ENCODE data around the gene VAMP5.

DNA sequence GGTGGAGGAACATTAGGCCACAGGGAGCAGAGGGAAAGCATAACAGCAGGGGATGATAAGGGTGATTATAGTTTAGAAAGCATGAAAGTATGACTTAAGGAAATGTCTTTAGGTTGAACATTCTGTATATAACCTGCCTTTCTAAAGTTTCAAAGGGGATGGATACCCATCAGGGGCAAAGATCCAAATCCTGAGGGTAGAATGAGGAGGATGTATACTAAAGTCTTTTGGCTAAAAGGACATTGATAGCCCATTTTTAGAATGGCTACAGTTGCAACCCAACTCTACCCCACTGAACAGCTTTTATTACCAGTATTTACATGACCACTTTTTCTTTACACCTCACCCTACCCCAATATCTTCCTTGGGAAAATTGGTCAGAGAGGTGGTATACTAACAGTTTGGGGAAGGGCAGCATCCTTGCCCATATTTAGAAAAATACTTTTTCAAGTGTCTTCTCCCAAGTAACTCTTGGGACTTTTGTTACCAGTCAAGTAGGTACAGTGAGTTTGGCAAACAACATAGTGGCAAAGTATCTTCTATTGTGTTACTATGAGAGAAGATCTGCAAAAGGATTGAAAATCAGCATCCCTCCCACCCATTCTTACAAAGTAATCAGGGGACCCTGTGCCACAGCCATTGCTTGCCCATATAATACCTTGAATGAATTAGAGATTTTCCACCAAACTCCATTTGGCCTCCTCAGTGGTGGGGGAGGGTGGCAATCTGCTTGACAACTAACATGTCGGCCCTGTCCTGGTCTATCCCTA is 37.0 kb upstream of the VAMP5 start:
- TF ChIP-seq POLR2A (IDR thresholded peaks at IDR 0.05; ENCODE audit: low read depth, low read length) = no peak; the same call in 1 of the 2 replicates
- TF ChIP-seq POLR2AphosphoS5 (IDR thresholded peaks at IDR 0.05; ENCODE audit: low read depth, low read length) = no peak
- no peak for TF ChIP-seq TAF1 (IDR thresholded peaks at IDR 0.05; ENCODE audit: borderline replicate concordance, low read depth, low read length)

Data from GM12892 (cell line).